Amygdala (tissue), 56 donors: ENCODE results near the gene ARHGAP15.

ENCODE experiments used
- DNase-seq, 56 donors: peaks; one replicate each; lab custom pipeline; 2025; lab: John Stamatoyannopoulos, UW

ARHGAP15 gene

DNA sequence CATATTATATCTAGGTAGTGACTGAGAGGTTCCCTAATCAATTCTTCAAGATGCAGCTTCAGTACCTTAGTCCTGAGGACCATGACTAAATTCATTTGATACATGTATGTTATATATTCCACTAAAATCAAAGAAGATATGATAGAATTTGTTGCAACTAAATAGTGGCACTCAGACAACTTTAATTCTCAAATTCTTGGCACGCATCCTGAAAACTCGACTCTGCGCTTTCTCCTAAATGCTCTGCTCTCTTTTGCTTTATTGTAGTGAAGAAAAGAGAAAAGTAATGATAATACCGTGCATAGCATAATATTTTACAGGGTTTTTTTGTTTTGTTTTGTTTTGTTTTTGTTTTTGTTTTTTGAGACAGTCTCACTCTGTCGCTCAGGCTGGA is 475.3 kb downstream of the ARHGAP15 start:
- no peak for DNase-seq

DNA sequence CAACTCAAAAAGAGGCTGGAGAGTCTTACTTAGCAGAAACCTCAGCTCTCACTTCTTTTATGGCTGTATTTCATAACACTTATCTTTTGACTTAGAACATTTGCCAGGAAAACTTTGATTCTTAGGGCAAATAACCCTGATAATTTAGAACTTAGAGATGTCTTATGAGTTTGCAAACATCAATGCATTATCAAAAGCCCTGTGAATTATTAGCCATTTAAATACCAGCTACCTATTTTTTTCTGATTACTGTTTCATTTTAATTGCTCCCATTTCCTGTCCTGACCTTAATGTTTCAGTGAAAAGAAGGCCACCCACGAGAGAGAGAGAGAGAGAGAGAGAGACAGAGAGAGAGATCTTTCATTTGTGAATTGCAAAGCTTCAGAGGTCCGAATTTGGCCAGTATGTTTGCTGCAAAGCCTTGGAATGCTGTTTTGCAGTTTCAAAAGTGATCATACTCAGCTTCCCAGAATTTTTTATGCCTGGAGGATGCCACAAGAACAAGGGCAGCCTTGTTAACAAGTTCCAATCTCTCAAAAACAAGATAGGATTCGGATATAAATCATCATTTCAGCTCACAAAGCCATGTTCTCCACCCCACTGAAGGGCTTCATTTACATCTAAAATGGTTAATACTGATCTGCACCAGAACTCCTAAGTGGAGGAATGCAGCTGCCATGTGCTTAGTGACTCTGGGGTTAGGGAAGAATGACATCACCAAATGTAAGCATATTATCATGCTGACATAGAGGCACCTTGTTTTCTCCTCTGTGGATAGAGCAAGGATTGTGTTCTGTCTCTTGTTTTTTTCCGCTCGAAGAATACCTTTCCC is 478.2 kb downstream of the ARHGAP15 start:
- DNase-seq: peak in 2 of 56 donors; percentile 5

DNA sequence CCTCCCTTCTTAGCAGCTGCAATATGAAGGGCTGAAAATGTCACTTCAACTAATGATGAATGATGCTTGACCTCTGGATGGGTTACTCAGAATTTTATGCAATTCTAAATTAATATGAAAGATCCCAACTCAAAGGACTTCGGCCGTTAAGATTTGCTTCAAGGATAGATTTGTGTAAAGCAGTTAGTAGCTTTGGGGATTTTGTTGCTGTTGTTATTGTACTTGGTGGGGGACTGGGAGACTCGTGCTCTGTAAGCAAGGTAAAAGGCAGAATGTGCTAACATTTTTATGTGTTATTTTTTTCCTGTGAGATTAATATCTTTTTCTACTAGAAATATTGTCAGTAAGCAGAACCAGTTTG is 478.8 kb downstream of the ARHGAP15 start:
- no peak for DNase-seq

DNA sequence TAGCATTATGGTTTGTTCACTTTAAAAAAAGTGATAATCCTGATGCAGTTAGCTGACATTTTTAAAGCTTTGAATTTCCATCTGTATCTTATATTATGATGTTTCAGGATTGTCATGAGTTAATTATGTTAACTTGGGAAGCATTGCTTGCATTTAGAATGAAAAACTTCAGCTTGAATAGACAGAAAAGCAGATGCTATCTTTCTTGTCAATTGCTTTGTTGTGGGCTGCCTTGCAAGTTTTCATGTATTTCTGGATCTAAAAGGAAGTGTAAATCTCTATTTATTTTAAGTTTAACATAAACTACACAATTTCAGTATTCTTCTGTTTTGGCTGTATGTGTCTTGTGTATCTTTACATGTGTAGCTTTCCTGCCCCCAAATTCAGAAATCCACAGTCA is 479.5 kb downstream of the ARHGAP15 start:
- DNase-seq: no peak

DNA sequence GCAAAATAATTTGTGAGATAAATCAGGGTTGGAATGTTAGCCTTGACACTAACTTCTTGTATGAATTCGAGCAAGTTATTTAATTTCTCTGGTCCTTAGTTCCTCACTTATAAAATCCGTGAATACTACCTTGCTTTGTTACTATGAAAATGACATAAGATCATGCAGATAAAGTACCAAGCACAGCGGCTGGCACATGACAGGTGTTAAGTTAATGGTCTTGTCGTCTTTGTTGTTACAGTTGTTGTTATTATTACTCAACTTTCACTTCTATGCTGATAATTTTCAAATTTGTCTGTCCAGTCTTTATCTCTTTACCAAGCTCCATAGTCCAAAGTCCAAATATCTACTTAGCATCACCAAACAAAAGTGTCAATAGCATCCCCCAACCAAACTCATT is 482.1 kb downstream of the ARHGAP15 start:
- DNase-seq: no peak

DNA sequence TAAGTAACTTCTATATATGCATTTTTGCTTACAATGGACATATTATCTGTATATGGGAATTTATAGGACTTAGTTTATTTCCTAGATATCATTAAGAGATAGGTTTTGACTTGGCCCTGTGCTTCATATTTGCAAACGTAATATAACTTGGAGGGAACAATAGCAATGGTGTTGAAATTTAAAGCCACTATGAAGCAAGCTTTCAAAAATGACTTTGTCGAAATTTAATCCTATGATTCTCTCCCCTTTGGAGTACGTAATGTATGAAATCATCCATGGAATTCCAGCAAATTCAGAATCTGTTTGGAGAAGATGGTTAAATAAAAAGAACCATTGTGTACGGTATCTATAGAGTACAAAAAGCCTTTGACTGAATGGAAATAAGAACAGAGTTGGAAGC is 486.3 kb downstream of the ARHGAP15 start:
- DNase-seq: no peak

DNA sequence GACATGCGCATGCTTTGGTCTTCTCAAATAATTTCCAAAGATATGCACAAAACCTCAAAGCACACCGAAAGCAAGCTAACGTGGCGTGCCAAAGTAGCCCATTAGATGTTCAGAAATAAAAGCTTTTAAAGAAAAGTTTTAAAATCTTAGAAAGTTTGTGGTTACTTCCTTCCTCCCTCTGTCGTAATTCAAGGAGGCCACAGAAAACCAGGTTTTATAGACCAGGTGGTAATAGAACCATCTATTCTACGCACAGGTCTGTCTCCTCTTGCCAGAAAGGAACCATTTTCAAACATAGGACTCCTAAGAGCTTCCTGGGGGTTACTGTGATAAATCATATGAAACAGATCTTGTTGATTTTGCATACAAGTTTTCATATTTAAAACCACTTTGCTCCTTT is 487.2 kb downstream of the ARHGAP15 start:
- DNase-seq: no peak

DNA sequence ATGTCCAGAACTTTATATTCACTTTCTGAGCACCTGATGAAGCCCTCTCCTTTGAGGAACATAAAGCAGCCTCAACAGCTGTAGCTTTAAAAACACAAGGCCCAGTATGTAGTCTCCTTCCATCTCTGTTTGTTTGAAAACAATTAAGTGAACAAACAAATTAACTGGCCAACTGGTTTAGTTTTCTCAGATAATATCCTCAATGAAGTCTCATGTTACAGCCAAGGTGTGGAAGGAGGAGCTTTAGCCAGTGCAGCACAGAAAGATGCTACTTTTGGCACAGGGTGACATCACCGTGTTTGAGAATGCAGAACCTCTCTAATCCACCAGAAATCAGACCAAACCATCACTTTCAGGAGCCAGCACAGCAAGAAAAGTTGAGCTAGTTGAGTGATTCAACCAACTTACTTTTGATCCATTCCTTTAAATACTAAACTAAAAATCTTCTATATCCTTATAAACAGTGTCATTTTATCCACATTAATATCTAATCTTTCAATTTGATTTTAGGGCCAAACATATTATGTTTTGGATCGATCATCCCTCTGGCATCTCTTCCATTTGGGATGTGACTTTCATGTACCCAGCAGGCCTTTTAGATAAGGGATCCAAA is 488.7 kb downstream of the ARHGAP15 start:
- DNase-seq: no peak

DNA sequence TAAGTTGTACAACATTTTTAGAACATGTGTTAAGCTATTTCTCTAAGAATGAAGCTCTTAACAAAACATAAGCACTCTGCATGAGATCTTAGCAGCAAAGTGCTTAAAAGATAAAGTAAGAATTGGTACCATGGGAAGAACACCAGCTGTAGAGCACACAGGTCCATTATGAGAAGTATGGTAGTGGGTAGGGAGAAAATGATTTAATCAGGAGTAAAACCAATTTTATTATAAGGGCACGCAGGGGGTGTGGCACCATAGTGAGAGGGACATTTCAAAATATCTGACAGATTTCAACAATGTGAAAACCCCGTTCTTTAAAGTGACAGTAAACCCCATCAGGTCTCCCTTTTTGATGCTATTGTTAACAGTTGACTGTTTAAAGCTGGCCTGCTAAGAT is 492.9 kb downstream of the ARHGAP15 start:
- no peak for DNase-seq

DNA sequence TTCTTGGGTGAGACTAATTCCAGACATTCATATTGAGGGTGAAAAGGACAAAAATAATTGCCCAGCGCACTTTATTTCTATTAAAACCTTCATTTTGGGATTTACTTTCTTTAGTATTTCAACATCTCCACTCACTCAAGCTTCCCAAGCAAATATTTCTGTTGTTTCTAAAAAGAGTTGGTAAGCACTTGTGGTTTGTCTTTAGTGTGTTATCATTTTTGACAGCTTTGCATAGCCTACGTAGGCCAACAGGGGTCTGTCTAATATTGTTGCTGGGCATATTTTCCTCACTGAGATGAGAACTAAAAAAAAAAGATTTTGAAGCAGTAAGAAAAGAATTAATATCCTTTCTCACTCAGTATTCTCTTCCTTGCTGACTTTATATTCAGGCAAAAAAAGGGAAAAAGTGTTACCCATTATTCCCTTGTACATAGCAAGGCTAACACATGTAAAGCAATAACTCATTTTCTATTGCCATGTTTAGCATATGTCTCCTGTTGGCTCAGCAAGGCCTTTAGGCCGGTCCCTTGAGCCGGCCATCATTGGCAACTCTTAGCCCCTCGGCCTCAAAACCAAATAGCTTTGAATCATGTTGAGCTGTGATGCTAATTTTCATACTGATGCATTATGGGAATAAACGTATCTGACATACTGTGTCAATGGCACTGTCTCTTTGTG is 494.2 kb downstream of the ARHGAP15 start:
- no peak for DNase-seq

DNA sequence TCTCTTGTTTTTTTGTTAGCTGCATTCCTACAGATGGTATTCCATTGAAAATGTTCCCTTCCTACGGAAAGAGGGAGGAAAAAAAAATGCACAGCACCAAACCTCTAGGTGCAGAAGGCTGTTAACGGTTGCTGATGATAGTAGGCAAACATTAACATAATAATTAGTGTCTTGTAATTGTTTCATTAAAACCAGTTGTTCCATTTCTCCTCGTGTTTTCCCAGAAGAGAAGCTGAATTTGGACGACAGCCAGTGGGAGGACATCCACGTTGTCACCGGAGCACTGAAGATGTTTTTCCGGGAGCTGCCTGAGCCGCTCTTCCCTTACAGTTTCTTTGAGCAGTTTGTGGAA is 494.7 kb downstream of the ARHGAP15 start:
- peak in 1 of 56 donors; percentile 7 for DNase-seq

DNA sequence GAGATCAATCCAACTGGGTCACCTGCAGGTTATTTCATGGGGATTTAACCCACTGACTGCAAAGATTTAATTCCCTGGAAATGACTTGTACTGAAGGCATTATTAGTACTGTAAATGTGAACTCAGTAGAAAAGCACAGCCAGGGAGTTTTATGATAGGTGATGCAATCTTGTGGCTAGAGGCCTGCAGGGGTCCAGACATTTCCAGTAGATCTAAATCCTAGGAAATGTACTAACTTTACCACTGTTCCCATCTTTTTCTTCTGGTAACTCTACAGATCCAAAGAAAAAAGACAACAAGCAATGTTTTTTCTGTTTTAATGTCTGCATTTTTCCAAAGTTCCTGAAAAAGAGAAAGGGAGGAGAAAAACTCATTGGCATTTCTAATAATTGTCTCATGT is 500.1 kb downstream of the ARHGAP15 start:
- no peak for DNase-seq

DNA sequence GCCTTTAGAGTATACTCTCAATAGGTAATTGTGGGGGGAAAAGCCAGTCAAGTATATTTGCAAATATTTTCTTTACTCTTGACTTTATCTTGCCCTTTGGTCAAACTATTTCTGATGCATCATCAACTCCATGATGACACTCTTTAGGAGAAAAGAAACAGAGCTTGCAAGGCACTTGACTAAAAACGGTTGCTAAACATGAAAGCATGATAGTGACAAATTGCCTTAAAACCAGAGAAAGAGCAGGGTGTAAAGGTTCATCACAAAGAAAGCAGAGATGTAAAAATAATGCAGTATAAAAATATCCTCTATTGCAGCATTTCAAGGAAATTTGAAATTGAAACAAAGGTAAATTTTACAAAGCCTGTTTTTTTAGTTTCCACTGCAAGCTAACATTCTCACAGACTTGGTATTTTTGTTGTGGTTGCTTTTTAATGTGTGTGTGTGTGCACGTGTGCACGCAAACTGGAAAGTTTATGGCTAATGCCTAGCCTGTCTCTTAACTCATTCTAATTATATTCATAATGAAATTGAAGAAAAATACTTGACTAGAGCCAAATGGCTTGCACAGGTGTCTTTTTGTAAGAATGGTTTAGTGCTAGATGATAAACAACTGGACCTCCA is 503.6 kb downstream of the ARHGAP15 start:
- no peak for DNase-seq

DNA sequence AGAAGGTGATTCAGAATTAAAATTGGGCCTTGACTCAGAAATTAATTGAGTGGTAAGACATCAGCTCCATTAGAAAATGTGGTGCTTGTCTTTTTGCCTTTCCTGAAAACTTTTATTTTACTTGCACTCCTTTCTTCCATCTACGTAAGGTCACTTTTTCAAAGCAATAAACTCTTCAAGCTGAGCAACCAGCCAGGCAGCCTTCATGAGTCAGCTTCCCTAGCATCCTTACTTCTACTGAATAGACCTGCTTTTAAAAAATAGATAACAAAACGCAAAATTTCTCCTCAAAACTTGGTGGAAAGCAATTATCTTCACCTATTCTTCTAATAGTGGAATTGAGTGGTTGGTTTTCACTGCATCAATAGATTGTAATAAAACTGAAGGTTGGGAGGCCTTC is 504.2 kb downstream of the ARHGAP15 start:
- DNase-seq: no peak

DNA sequence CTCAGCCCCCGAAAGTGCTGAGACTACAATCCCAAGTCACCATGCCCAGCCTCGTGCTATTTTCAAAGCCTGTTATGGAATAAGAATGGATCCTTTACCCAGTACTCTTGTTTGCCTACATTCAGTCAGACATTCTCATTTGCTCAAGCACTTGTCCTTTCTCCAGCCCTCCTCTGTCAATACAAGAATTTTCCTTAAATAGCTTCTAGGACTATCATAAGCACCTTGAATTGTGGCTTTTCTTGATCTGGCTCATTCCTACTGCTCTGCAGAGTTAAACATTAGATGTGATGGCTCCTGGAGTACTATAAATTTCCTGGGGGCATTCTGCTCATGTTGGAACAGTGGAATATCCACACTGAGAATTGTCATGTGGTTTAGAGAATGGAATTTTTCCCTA is 506.1 kb downstream of the ARHGAP15 start:
- no peak for DNase-seq

DNA sequence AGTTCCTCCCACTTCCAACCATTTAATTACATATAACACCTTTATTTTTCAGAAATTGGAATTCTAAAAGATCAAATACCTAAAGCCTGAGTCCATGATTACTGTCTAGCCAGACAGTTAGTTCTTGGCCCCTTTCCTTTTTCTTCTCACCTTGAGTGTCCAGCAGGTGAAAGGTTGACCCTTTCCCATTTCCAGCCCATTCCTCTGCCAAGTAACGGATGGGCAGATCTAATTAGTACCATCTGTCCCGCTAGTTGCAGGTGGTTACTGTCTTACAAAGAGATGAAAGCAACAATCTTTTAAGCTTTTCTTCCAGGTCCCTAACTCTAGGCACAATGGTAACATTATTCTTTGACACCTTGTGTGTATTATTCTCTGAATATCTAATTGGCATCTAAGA is 506.7 kb downstream of the ARHGAP15 start:
- DNase-seq: no peak

DNA sequence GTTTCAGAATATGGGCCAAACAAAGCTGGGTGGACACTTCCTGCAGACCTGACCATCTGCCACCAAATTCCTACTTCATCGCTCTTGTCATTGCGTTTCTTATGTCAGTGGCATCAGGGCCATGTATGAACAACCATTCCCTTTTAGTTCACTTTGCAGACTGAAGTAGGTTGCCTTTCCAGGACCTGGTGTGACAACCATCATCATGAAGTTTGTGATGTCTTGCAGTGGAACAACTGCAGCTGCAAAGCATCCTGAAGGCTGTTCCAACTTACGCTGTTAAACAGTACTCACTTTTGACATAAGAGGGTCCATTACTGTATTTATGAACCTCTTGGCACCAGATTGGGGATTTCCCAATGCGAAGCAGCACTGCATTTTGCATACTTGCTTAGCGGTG is 511.6 kb downstream of the ARHGAP15 start:
- no peak for DNase-seq

DNA sequence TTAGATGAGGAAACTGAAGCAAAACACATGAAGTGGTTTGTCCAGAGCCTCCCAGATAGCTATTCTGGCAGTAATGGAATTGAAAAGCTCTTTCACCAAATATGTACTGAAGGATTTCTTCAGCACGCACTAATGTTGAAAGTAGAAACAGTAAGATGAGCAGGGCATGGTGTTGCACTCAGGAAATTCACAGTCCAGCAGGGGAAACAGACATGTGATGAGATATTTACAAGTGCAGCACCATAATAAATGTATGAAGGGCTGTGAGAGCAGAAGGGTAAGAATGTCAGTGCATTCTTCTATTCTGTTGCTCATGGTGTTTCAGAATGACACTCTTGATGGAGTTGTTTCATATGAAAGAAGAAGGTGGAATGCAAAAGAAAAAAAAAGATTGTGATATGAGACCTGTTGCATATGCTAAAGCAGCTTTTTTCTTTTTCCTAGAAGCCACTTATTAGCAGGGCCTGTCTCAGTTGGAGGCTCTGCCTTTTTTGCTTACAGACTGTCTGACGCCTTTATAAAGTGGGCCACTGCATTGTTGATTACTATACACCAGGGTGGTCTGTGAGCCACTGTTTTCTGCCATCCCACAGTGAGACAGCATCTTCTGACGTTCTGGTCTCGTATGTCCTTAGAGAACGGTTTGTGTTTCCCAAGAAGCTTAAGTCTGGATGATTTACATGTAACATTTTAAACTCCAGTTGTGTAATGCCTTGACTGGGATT is 516.9 kb downstream of the ARHGAP15 start:
- DNase-seq: no peak

DNA sequence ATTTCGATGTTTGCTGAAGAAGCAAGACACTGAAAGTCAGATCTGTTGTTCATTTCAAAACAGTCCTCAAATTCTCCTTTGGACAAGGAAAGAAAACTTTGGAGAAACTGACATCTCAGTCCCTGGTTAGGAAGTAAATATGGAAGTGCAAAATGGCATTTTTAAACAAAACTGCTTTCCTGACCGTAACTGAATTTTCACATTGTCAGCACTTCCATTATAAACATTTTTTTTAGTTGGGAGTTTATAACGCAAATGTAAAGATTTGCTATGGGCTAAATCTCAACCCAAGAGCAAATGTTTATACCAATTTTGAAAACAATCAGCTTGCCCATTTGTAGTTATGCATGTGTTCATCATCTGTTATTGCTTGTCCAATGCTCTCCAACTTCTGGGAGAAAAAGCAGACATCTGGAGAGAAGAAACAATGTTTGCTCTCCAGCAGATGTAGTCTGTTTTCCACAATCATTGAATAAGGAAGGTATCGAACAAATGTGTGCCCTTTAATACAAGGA is 520.1 kb downstream of the ARHGAP15 start:
- no peak for DNase-seq

DNA sequence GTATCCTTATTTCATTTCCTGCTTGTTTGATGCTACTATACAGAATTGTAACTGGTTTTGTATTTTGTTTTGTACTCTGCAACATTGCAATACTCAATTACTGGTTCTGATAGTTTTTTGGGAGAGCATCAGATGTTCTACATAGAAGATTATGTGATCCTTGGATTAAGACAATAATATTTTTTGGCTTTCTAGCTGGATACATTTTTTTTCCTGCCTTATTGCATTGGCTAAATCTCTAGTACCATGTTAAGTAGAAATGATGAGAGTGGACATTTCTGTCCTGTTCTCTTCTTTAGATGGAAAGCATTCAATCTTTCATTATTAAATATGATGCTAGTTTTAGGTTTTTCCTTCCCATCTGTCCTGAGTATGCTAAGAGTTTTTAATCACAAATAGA is 523.5 kb downstream of the ARHGAP15 start:
- no peak for DNase-seq

DNA sequence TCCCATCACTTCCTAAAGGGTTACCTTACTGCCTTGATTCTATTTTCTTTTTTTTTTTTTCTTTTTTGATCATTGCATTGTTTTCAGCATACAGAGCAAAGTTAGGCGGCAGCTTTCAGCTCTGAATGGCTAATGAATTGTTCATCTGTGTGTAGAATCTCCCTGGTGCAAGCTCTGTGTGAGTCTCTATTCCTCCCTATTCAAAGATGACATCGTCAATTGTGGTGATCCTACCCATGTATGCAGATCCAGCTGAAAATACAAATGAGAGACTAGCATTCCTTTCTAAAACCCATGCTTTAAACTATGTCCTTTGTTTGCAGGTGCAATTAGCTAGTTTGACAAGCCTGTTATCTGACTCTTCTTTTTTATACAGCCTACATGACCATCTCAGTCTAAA is 539.0 kb downstream of the ARHGAP15 start:
- no peak for DNase-seq
